Astrocyte of the spinal cord (primary cell): ENCODE data around the gene TECR.

Source experiments
- DNase-seq: peaks from one replicate; pipeline ENCODE4 v3.0.0; 2011; ENCODE audit warnings: low read depth, low spot score
- H3K4me3 ChIP-seq: 2 replicates; pipeline ENCODE4 v1.5.1; 2011; ENCODE audit warnings: low read depth, mild to moderate bottlenecking, low read length, moderate library complexity
- in situ Hi-C: cut with HindIII; loops from 2 replicates; pipeline ENCODE4 v1.10.0; 2017; ENCODE audit warnings: low sequenced_read_pairs
- TF ChIP-seq, protein P1 (sequence below): IDR thresholded peaks from 2 replicates; pipeline ENCODE4 v1.5.1; 2012; ENCODE audit warnings: low read depth, mild to moderate bottlenecking, low read length, inconsistent platforms

Gene TECR

DNA sequence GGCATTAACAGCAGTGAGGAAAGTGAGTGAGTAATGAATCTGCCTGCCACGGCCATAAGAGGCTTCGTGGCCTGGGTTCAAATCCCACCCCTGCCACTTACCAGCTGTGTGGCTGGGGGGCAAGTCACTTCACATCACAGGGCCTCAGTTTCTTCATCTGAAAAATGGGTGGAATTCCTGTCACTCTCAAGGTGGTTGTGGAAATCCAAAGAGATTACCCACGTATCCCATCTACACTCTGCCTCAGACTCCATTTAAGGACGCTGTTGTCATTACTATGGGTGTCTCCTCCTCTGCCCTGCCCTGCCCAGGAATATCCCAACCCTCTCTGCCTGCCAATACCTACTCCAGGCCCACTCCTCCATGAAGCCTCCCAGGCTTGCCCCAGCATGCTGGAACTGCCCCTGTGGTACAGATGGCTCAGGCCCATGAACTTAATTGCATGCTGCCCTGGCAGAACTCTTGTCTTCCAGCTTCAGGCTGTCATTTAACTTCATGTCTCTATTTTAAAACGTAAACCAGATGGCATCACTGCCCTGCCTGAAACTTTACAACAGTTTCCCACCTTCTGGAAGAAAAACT, 36.5 kb upstream of the TECR start:
- TF ChIP-seq, protein P1, sequence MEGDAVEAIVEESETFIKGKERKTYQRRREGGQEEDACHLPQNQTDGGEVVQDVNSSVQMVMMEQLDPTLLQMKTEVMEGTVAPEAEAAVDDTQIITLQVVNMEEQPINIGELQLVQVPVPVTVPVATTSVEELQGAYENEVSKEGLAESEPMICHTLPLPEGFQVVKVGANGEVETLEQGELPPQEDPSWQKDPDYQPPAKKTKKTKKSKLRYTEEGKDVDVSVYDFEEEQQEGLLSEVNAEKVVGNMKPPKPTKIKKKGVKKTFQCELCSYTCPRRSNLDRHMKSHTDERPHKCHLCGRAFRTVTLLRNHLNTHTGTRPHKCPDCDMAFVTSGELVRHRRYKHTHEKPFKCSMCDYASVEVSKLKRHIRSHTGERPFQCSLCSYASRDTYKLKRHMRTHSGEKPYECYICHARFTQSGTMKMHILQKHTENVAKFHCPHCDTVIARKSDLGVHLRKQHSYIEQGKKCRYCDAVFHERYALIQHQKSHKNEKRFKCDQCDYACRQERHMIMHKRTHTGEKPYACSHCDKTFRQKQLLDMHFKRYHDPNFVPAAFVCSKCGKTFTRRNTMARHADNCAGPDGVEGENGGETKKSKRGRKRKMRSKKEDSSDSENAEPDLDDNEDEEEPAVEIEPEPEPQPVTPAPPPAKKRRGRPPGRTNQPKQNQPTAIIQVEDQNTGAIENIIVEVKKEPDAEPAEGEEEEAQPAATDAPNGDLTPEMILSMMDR: no peak
- no peak for DNase-seq
- in situ Hi-C loops: no loop called here
- no peak overlapping the region for H3K4me3 ChIP-seq

DNA sequence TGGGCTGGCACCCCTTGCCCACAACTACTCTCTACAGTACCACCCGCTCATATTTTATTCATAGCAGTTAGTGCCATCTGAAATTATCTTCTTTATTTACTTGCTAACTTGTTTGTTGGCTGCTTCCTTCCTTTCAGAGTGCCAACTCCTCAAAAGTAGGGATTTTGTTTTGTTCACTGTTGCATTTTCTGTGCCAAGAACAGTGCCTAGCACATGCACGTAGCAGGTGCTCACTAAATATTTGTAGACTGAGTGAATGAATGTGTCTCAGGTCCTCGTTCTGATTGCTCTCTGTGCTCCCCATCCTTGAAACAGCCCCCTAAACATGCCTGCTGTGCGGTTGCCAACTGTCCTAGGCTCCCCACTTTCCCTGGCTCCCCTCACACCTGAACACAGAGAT, 35.0 kb upstream of the TECR start:
- H3K4me3 ChIP-seq: peak overlapping the region; percentile 87
- DNase-seq: no peak
- in situ Hi-C loops: no loop called here
- TF ChIP-seq, protein P1: no peak

DNA sequence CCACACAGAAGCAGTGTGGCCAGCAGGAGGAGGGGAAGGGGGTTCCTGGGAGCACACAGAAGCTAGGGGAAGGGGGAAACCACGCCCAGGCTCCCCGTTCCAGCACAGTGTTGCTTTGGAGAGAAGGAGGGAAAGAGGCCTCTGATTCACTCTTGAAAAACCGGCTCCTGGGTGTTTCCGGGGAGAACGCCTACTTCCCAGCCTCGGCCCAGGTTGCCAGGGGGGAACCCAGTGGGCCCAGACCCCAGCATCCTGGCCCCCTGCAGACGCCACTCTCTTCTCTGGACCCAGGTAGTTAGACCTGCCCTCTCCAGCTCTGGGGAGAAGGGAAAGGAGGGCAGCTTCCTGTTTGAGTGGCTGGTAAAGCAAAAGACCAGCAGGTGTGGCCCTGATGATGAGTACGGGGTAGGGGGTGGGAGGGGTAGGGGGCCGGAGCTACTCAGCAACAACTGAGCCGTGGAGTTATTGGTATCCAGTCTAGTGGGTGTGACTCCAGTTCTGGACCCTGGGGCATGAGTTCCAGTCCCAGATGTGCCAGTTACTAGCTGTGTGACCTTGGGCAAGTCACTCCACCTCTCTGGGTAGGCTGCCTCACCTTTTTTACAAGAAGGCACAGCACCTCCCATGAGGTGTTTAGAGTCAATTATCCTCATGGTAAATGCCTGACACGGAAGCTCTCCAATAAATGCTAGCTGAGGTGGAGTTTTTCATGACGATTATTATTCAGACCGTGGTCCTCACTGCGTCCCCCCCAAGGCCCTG, 34.3 kb upstream of the TECR start:
- TF ChIP-seq, protein P1: no peak
- peak overlapping the region; percentile 87 for H3K4me3 ChIP-seq
- in situ Hi-C loops: no loop called here
- no peak for DNase-seq

DNA sequence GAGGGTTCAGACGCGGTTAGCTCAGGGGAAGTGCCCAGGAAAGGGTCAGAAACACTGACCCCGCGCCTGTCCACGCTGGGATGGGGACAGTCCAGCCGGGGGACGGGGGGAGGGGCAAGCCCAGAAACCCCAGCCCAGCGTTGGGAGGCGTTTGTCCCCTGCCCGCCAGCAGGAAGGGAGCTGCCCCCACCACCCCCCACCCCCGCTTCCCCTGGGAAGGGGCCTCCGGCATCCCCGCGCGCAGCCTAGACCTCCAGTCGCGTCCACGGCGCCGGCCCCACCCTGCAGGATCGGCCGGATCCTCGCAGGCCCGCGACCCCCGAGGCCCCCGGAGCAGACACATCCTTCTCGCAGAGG, 33.7 kb upstream of the TECR start:
- peak overlapping the region; percentile 87 for H3K4me3 ChIP-seq
- TF ChIP-seq, protein P1: no peak
- DNase-seq: no peak
- in situ Hi-C loops: no loop called here

DNA sequence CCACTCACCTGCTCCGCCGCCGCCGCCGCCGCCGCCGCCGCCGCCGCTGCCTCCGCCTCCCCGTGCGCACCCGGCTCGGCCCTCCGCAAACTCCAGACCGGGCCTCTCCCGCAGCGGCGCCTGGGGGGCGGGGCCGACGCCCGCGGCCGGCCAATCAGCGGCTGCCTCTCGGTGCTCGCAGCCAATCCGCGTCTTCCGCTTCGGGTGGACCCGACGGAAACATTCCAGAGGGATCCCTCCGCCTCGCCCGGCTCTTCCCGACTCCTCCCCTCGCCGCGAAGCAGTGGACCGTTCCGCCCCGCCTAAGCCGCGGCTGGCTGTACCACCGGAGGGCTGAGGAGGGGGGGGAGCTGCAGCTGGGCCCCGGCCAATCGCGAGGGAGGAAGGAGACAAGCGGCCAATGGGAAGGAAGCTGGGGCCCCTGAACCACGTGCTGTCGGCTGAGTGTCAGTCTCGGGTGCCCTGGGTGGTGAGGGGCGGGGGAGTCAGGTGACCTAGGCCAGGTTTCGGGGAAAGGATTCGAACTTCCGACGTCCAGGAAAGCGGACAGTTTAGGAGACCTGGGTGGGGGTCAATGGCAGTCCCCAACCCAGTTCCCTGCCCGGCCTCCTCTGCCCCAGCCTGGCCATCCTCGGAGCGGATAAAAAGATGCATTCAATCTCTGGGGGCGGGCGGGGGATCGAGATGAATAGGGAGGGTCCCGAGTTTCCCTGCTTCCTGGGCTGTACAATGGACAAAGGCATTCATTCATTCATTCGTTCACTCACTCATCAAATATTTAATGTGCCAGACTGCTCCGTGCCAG, 33.2 kb upstream of the TECR start, which contains the start of gene GIPC1:
GIPC1 (minus strand) TSS at position 99 of the 805 bp plus-strand sequence. CDS start 13,151 bp downstream, outside the sequence.
- TF ChIP-seq, protein P1: no peak
- peak; percentile 99 for DNase-seq
- in situ Hi-C loops: no loop called here
- H3K4me3 ChIP-seq: peak within 1 kb of the TSS; percentile 87

DNA sequence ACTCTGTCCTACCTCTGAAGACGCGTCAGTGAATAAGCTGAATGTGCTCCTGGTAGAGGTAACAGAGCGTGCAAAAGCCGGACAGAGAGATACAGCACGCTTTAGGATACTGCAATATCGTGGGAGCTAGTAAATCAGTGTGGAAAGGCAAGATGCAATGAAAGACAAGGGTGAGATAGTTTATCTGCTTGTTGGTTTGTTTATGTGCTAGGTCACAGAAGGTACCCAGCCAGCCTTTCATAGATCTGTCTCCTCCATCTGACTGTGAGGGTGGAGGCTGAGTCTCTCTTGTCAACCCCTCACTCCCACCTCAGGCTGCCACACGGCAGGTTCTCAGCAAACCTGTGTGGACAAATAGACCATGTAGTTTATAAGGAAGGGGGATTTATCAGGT, 32.6 kb upstream of the TECR start:
- TF ChIP-seq, protein P1: no peak
- in situ Hi-C loops: no loop called here
- no peak for DNase-seq
- H3K4me3 ChIP-seq: no peak overlapping the region
